Adipocyte (in vitro differentiated cells): ENCODE results near the gene CSTF2T.
"Not testable (repeated sequence)": the region's sequence is repeated elsewhere in the genome, so short reads cannot be mapped to it uniquely, and the experiment has no call there.

Experiments
- DNase-seq: peaks from one replicate; pipeline ENCODE4 v3.0.0-alpha.2; 2015; ENCODE audit warnings: low read depth
- H3K27me3 ChIP-seq: replicated peaks from 2 replicates; pipeline ENCODE4 v1.7.0; 2013; ENCODE audit warnings: mild to moderate bottlenecking, low read length, moderate library complexity; ENCODE audit not compliant: control insufficient read depth, insufficient read depth
- H3K36me3 ChIP-seq: 2 replicates; pipeline ENCODE4 v1.7.0; 2013; ENCODE audit warnings: low read length, mild to moderate bottlenecking, moderate library complexity; ENCODE audit not compliant: control insufficient read depth, insufficient read depth, severe bottlenecking
- H3K4me1 ChIP-seq: 2 replicates; pipeline ENCODE4 v1.7.0; 2013; ENCODE audit warnings: mild to moderate bottlenecking, low read length, moderate library complexity; ENCODE audit not compliant: control insufficient read depth, insufficient read depth
- H3K4me3 ChIP-seq: 2 replicates; pipeline ENCODE4 v1.7.0; 2013; ENCODE audit warnings: mild to moderate bottlenecking, low read length, moderate library complexity
- H3K9ac ChIP-seq: 2 replicates; pipeline ENCODE4 v1.7.0; 2013; ENCODE audit warnings: mild to moderate bottlenecking, low read length, moderate library complexity
- H3K9me3 ChIP-seq: 2 replicates; pipeline ENCODE4 v1.7.0; 2013; ENCODE audit warnings: mild to moderate bottlenecking, low read length, moderate library complexity; ENCODE audit not compliant: control insufficient read depth

Gene CSTF2T

GRCh38 chr10:51696251-51696650, 3.1 kb downstream of the CSTF2T start:
- DNase-seq, result peak; percentile 20
- Histone ChIP-seq H3K4me3 (peak overlapping the region; percentile 99), H3K27me3 (no peaks in the 10 kb centered on the region), H3K9ac (peak overlapping the region; percentile 69), H3K36me3 (peaks cover 6% of the 10 kb centered on the region), H3K9me3 (no peaks in the 10 kb centered on the region), H3K4me1 (peaks cover 55% of the 10 kb centered on the region)

DNA sequence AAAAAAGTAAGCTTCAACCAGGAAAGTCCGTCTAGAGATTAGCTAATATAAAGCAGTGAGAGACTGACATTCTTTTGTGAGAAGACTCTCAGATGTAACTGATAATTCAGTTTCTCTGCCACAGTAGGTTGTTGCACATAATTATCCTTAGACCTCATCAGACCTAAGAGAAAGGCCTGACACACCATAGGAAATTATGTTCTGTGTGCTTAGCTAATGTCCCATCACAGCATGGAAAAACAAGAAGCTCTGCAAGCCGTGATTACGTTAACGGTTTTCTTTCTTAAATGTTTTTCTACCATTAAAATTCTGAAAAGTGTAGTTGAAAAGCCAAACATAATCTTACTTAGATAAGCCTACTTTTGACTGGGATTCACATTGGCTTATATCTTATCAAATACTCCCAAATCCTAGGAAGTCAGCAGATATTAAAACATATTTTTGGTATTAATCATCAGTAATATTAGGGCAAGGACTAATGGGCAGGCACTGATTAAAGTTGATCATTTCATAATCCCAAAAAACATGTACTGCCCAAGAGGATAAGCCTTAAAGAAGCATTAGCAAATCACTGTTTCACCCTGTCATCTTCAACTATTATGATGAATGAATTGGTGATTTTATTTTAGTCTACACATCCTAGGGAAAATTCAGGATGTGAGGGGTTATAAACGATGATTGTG, 5.2 kb downstream of the CSTF2T start:
- H3K9me3 ChIP-seq, result no peaks in the 10 kb centered on the region
- H3K27me3 ChIP-seq, result no peaks in the 10 kb centered on the region
- no peak overlapping the region for H3K4me3 ChIP-seq
- peaks cover 6% of the 10 kb centered on the region for H3K36me3 ChIP-seq
- peaks cover 50% of the 10 kb centered on the region for H3K4me1 ChIP-seq
- no peak for DNase-seq
- peak overlapping the region; percentile 3 for H3K9ac ChIP-seq

DNA sequence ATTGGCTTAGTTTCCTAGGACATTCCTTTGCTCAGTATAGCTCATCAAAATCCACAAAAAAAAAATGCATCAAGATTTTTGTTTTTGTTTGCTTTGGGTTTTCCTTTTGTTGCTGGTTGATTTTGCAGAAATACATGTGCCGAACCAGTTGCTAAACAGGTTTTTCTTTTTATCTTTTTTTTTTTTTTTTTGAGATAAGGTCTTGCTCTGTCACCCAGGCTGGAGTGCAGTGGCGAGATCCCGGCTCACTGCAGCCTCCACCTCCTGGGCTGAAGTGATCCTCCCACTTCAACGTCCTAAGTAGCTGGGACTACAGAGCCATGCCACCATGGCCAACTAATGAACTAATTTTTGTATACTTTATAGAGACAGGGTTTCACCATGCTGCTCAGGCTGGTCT, 8.3 kb downstream of the CSTF2T start:
- H3K4me1 ChIP-seq, result peaks cover 33% of the 10 kb centered on the region
- DNase-seq, result no peak
- no peaks in the 10 kb centered on the region for H3K27me3 ChIP-seq
- no peaks in the 10 kb centered on the region for H3K9me3 ChIP-seq
- H3K36me3 ChIP-seq, result no peaks in the 10 kb centered on the region
- no peak overlapping the region for H3K4me3 ChIP-seq
- H3K9ac ChIP-seq, result no peak overlapping the region

- Histone ChIP-seq H3K27me3 (no peaks in the 10 kb centered on the region), H3K9ac (no peak overlapping the region), H3K4me1 (peaks cover 31% of the 10 kb centered on the region), H3K9me3 (no peaks in the 10 kb centered on the region), H3K36me3 (no peaks in the 10 kb centered on the region), H3K4me3 (no peak overlapping the region)
- no peak for DNase-seq
Observed at GRCh38 chr10:51689536-51689935, 9.9 kb downstream of the CSTF2T start.

- H3K9ac ChIP-seq, DNase-seq, H3K27me3 ChIP-seq, H3K9me3 ChIP-seq, H3K36me3 ChIP-seq, H3K4me3 ChIP-seq: not testable (repeated sequence)
- peaks cover 26% of the 10 kb centered on the region for H3K4me1 ChIP-seq
Observed at GRCh38 chr10:51688826-51689225, 10.6 kb downstream of the CSTF2T start.

- DNase-seq, result no peak
- Histone ChIP-seq H3K4me1 (peaks cover 40% of the 10 kb centered on the region), H3K27me3 (no peaks in the 10 kb centered on the region), H3K4me3 (no peak overlapping the region), H3K9me3 (no peaks in the 10 kb centered on the region), H3K9ac (peak overlapping the region; percentile 13), H3K36me3 (no peaks in the 10 kb centered on the region)
Observed at GRCh38 chr10:51687296-51687695, 12.1 kb downstream of the CSTF2T start.

- Histone ChIP-seq H3K9me3 (no peaks in the 10 kb centered on the region), H3K36me3 (no peaks in the 10 kb centered on the region), H3K9ac (no peak overlapping the region), H3K4me1 (peaks cover 43% of the 10 kb centered on the region), H3K27me3 (no peaks in the 10 kb centered on the region), H3K4me3 (no peak overlapping the region)
- peak; percentile 69 for DNase-seq
Observed at GRCh38 chr10:51685768-51686167, 13.6 kb downstream of the CSTF2T start.

- Histone ChIP-seq H3K9ac (peak overlapping the region; percentile 66), H3K27me3 (no peaks in the 10 kb centered on the region), H3K4me3 (peak overlapping the region; percentile 40), H3K36me3 (no peaks in the 10 kb centered on the region), H3K9me3 (no peaks in the 10 kb centered on the region), H3K4me1 (peaks cover 43% of the 10 kb centered on the region)
- peak; percentile 85 for DNase-seq
Observed at GRCh38 chr10:51683031-51683691, 16.2 kb downstream of the CSTF2T start.

- H3K9ac ChIP-seq, result no peak overlapping the region
Observed at GRCh38 chr10:51679841-51680240, 19.6 kb downstream of the CSTF2T start.

GRCh38 chr10:51675088-51675487, 24.3 kb downstream of the CSTF2T start:
- no peaks in the 10 kb centered on the region for H3K27me3 ChIP-seq
- no peaks in the 10 kb centered on the region for H3K4me1 ChIP-seq
- H3K36me3 ChIP-seq, result no peaks in the 10 kb centered on the region
- no peak overlapping the region for H3K4me3 ChIP-seq
- peaks cover 17% of the 10 kb centered on the region for H3K9me3 ChIP-seq
- DNase-seq, result peak; percentile 52
- H3K9ac ChIP-seq, result no peak overlapping the region

More at GRCh38 chr10:51679841-51680240, 19.6 kb downstream of the CSTF2T start:
- peaks cover 20% of the 10 kb centered on the region for H3K4me1 ChIP-seq
- H3K9me3 ChIP-seq, result no peaks in the 10 kb centered on the region
- no peaks in the 10 kb centered on the region for H3K36me3 ChIP-seq
- H3K4me3 ChIP-seq, result no peak overlapping the region
- no peak for DNase-seq
- no peaks in the 10 kb centered on the region for H3K27me3 ChIP-seq

DNA sequence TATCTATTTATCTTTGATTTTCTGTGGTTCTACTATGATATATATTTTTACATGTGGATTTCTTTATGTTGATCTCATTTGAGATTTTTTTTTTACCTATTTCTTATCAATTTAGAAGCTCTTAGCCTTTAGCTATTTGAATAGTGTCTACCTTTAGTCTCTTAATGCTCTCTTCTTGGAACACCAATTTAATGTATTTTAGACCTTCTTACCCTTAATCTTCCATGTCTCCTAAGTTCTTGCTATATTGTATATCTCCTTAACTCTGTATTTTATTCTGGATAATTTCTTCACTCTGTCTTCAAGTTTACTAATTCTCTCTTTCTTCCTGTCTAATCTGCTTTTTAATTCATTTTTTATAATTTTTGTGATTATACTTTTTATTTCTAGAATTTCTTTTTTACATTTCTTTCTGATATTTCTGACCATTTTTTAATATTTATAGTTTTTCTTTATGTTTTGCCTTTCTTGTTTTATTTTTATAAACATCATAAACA, 27.3 kb downstream of the CSTF2T start:
- Histone ChIP-seq H3K4me1 (peaks cover 10% of the 10 kb centered on the region), H3K36me3 (no peaks in the 10 kb centered on the region), H3K4me3 (no peak overlapping the region), H3K9ac (no peak overlapping the region), H3K27me3 (no peaks in the 10 kb centered on the region), H3K9me3 (peaks cover 17% of the 10 kb centered on the region)
- DNase-seq, result no peak
